ENCODE measurements around the gene INPPL1.

Gene INPPL1

DNA sequence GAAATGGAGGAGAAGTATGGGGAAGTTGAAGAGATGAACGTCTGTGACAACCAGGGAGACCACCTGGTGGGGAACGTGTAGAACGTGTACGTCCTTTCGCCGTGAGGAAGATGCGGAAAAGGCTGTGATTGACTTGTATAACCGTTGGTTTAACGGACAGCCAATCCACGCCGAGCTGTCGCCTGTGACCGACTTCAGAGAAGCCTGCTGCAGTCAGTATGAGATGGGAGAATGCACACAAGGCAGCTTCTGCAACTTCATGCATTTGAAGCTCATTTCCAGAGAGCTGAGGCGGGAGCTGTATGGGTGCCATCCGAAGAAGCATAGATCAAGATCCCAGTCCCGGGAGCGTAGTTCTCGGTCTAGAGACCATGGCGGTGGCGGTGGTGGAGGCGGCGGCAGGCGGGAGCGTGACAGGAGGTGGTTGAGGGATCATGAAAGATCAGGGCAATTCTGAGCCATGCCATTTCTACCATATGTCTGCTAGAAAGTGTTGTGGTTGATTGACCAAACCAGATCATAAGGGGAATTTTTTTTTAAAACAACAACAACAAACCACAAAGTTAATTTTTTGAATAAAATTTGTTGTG is 56.3 kb downstream of the INPPL1 start:
- DNase-seq (ENCODE audit: low read depth) = no peak

DNA sequence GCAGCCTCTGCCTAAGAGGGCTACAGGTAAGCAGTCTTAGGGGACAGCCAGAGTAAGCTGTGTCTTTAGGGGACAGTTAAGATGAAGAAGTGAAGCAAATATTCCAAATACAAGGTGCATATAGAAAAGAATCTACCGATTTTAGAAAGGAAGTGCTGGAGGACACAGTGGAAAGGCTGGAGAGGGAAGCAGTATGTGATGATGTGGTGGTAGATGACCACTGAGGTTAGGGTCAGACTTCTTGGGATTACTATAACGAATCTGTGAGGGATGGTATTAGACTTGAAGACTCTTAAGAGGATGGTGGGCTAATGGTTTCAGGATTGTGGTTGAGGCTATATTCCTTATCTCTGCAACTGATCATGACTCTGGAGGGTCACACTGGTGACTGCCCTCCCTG is 59.4 kb downstream of the INPPL1 start:
- DNase-seq (ENCODE audit: low read depth) = no peak

DNA sequence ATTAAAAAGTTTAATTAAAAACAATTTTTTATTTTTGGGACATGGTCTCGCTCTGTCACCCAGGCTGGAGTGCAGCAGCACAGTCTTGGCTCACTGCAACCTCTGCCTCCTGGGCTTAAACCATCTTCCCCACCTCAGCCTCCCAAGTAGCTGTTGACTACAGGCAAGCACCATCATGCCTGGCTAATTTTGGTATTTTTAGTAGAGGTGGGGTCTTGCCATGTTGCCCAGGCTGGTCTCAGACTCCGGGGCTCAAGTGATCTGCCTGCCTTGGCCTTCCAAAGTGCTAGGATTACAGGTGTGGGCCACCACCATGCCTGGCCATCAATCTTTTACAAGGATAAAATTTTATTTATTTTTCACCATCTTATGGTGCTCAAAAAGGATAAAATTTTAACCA is 62.7 kb downstream of the INPPL1 start:
- no peak for DNase-seq (ENCODE audit: low read depth)

Data from GM04503 (cell line).